ENCODE measurements around the gene RAPGEF3.

Gene RAPGEF3

GRCh38 chr12:47763481-47764346, 5.0 kb upstream of the RAPGEF3 start:
- no peak for TF ChIP-seq CTCF (conservative IDR thresholded peaks at IDR 0.05; ENCODE audit: low read depth)
- POLR2A ChIA-PET (ENCODE audit: low non-redundant PET), result no interaction called here
- CTCF ChIA-PET, result interaction anchor here (2.3 to 6.7 kb wide), 2 partner anchors 9 to 21 kb away, joined by 10 to 48 read pairs; partner anchors contain the start of gene SLC48A1
- peak overlapping the region; percentile 78 for H3K27ac ChIP-seq
- peak; percentile 52 for DNase-seq (ENCODE audit: low spot score)

- DNase-seq (ENCODE audit: low spot score), result no peak
- CTCF ChIA-PET, result interaction anchor here (2.3 to 6.7 kb wide), 2 partner anchors 10 to 20 kb away, joined by 10 to 48 read pairs; partner anchors contain the start of gene SLC48A1
- POLR2A ChIA-PET (ENCODE audit: low non-redundant PET), result no interaction called here
- no peak for TF ChIP-seq CTCF (conservative IDR thresholded peaks at IDR 0.05; ENCODE audit: low read depth)
- H3K27ac ChIP-seq, result peak overlapping the region; percentile 78
Measured at GRCh38 chr12:47762850-47763465, 4.3 kb upstream of the RAPGEF3 start.

- no peak for DNase-seq (ENCODE audit: low spot score)
- no peak for TF ChIP-seq CTCF (conservative IDR thresholded peaks at IDR 0.05; ENCODE audit: low read depth)
- CTCF ChIA-PET, result interaction anchor here (1.1 to 6.7 kb wide), 6 partner anchors 9 to 63 kb away, joined by 3 to 48 read pairs (median 4); partner anchors contain the start of gene SLC48A1
- H3K27ac ChIP-seq, result peak overlapping the region; percentile 80
- POLR2A ChIA-PET (ENCODE audit: low non-redundant PET), result interaction anchor here (0.6 to 0.7 kb wide), 2 partner anchors 14 to 509 kb away, joined by 3 to 6 read pairs; no protein-coding TSS in a partner anchor
Measured at GRCh38 chr12:47758584-47758833, 171 bp downstream of the RAPGEF3 start.

GRCh38 chr12:47757840-47758583, 668 bp downstream of the RAPGEF3 start:
- no peak for TF ChIP-seq CTCF (conservative IDR thresholded peaks at IDR 0.05; ENCODE audit: low read depth)
- no peak for DNase-seq (ENCODE audit: low spot score)
- ChIA-PET CTCF (interaction anchor here (1.1 to 6.7 kb wide), 6 partner anchors 9 to 63 kb away, joined by 3 to 48 read pairs (median 4); partner anchors contain the start of gene SLC48A1), POLR2A (ENCODE audit: low non-redundant PET) (interaction anchor here (0.6 to 0.7 kb wide), 2 partner anchors 15 to 508 kb away, joined by 3 to 6 read pairs; no protein-coding TSS in a partner anchor)
- H3K27ac ChIP-seq, result peak overlapping the region; percentile 80

GRCh38 chr12:47757364-47757839, 1.3 kb downstream of the RAPGEF3 start:
- no peak for DNase-seq (ENCODE audit: low spot score)
- ChIA-PET POLR2A (ENCODE audit: low non-redundant PET) (no interaction called here), CTCF (interaction anchor here (1.1 to 6.7 kb wide), 4 partner anchors 14 to 79 kb away, joined by 3 to 48 read pairs (median 10); partner anchors contain the start of gene SLC48A1)
- no peak for TF ChIP-seq CTCF (conservative IDR thresholded peaks at IDR 0.05; ENCODE audit: low read depth)
- peak overlapping the region; percentile 80 for H3K27ac ChIP-seq

All from RWPE1 (cell line).